Left ventricle myocardium inferior (tissue), 1 donor: ENCODE measurements around the gene OR52M1. TPM values are rescaled to one million over a fixed set of nuclear protein-coding genes. Genes with fewer than 3 reads are reported as not detected.

Source experiments
- DNase-seq: peaks from one replicate; pipeline ENCODE4 v3.0.0-alpha.2; 2020
- H3K27ac ChIP-seq: fragments of 200-600 bp; replicated peaks from 2 replicates; pipeline ENCODE4 v1.8.0; 2021
- H3K27me3 ChIP-seq: fragments of 200-600 bp; 2 replicates; pipeline ENCODE4 v1.8.0; 2021; ENCODE audit warnings: low read depth
- H3K36me3 ChIP-seq: fragments of 200-600 bp; 2 replicates; pipeline ENCODE4 v1.8.0; 2021
- H3K4me1 ChIP-seq: fragments of 200-600 bp; 2 replicates; pipeline ENCODE4 v1.8.0; 2021
- H3K4me3 ChIP-seq: fragments of 200-600 bp; 2 replicates; pipeline ENCODE4 v1.8.0; 2021; ENCODE audit warnings: mild to moderate bottlenecking, moderate library complexity
- H3K9me3 ChIP-seq: fragments of 200-600 bp; replicated peaks from 2 replicates; pipeline ENCODE4 v1.8.0; 2021
- intact Hi-C: fragments of 100-400 bp; cut with micrococcal nuclease; formaldehyde crosslinking; loops from one replicate; pipeline ENCODE4 v1.11.0; 2022
- total RNA-seq: library from RNA; stranded (reverse); fragmentation: NEBNext Ultra II Directional; extraction: Animal tissue kit (Norgen Biotek cat#: 25700); gene quantifications from one replicate; pipeline ENCODE4 v1.2.1, GENCODE V29; 2021
- TF ChIP-seq, protein P1 (sequence below): fragments of 200-600 bp; IDR thresholded peaks from 2 replicates; pipeline ENCODE4 v1.8.0; 2021; ENCODE audit warnings: antibody characterized with exemption, mild to moderate bottlenecking, borderline replicate concordance
- donor health status: DM: no; HTN: yes; CAD: no; lungs with severe emphysema.

Gene OR52M1
- total RNA-seq, 1 donor from 2014 or later = not detected

DNA sequence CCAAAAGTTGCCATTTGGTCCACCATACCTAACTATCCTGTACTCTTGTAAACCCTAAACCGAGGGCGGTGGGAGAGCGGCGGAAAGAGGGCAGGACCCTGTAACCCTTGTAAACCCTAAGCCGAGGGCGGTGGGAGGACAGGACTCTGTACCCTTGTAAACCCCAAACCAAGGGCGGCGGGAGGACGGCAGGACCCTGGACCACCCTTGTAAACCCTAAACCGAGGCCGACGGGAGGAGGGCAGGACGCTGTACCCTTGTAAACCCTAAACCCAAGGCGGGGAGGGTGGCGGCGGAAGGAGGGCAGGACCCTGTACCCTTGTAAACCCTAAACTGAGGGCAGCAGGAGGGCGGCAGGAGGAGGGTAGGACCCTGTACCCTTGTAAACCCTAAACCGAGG is 24.1 kb downstream of the OR52M1 start:
- no peaks in the 10 kb centered on the region for H3K36me3 ChIP-seq
- H3K4me3 ChIP-seq = no peak overlapping the region
- TF ChIP-seq, protein P1, sequence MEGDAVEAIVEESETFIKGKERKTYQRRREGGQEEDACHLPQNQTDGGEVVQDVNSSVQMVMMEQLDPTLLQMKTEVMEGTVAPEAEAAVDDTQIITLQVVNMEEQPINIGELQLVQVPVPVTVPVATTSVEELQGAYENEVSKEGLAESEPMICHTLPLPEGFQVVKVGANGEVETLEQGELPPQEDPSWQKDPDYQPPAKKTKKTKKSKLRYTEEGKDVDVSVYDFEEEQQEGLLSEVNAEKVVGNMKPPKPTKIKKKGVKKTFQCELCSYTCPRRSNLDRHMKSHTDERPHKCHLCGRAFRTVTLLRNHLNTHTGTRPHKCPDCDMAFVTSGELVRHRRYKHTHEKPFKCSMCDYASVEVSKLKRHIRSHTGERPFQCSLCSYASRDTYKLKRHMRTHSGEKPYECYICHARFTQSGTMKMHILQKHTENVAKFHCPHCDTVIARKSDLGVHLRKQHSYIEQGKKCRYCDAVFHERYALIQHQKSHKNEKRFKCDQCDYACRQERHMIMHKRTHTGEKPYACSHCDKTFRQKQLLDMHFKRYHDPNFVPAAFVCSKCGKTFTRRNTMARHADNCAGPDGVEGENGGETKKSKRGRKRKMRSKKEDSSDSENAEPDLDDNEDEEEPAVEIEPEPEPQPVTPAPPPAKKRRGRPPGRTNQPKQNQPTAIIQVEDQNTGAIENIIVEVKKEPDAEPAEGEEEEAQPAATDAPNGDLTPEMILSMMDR = no peak
- no peak overlapping the region for H3K27ac ChIP-seq
- peaks cover 9% of the 10 kb centered on the region for H3K9me3 ChIP-seq
- peaks cover 13% of the 10 kb centered on the region for H3K27me3 ChIP-seq
- no peak for DNase-seq
- H3K4me1 ChIP-seq = no peaks in the 10 kb centered on the region
- intact Hi-C loops = no loop called here

DNA sequence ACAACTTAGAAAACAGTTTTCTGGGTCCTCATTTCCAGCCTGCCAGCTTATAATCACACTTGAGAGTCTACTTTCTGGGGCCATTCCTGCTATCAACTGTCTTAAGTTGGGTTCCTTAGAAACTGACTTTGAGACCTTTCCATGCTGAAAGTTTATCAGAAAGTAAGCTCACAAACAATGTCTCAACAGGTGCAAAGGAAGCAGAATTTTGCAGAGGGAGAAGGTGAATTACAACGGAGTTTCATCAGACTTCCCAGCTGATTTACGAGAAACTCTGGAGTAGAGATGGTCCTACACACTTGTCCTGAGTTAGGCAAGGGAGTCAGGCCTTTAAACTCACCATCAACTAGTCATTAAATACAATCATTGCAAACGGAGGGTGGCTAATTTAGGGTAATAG is 31.9 kb downstream of the OR52M1 start:
- Histone ChIP-seq H3K27me3 (peaks cover 24% of the 10 kb centered on the region), H3K36me3 (no peaks in the 10 kb centered on the region), H3K9me3 (no peaks in the 10 kb centered on the region), H3K4me1 (no peaks in the 10 kb centered on the region), H3K4me3 (no peak overlapping the region), H3K27ac (no peak overlapping the region)
- TF ChIP-seq, protein P1 = no peak
- no peak for DNase-seq
- intact Hi-C loops = no loop called here

DNA sequence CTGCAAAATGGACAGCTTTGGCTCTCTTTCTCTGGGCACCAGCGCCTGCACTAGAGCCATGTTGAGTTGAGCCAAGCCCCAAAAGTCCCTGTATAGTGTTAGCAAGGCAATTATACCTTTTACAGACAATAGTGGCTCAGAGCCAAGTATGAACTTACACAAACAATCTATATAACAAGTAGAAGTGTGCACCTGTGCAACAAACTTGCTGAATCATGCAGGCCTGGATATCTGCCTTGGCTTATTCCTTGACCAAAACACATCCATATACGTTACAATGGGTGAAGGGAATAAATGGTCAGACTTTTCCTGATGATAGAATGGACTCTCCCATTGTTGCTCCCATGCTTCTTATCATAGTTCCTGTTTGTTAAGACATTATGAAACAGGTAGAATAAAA is 32.8 kb downstream of the OR52M1 start:
- H3K4me1 ChIP-seq = no peaks in the 10 kb centered on the region
- peaks cover 24% of the 10 kb centered on the region for H3K27me3 ChIP-seq
- TF ChIP-seq, protein P1 = no peak
- H3K9me3 ChIP-seq = no peaks in the 10 kb centered on the region
- no peak overlapping the region for H3K27ac ChIP-seq
- no peak for DNase-seq
- H3K36me3 ChIP-seq = no peaks in the 10 kb centered on the region
- intact Hi-C loops = no loop called here
- no peak overlapping the region for H3K4me3 ChIP-seq

DNA sequence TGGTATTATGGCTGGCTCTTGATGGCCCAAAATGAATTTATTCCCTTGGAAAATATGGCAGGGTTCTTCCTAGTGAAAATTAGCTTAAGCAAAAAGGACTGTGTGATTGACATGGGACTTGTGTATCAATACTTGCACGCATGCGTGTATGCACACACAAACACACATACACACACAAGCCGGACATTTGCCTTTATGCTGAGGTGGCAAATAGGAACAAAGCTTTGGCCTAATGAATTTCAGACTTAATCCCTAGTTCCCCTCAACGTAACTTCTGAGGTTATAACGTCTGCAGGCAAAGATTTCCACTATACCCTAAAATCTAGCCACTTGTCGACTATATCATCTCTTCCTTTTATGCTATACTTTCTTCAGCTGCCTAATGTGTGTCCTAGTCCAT is 33.6 kb downstream of the OR52M1 start:
- H3K36me3 ChIP-seq = no peaks in the 10 kb centered on the region
- no peaks in the 10 kb centered on the region for H3K4me1 ChIP-seq
- no peak overlapping the region for H3K4me3 ChIP-seq
- intact Hi-C loops = no loop called here
- H3K27ac ChIP-seq = no peak overlapping the region
- H3K9me3 ChIP-seq = no peaks in the 10 kb centered on the region
- no peak for DNase-seq
- TF ChIP-seq, protein P1 = no peak
- peaks cover 22% of the 10 kb centered on the region for H3K27me3 ChIP-seq

DNA sequence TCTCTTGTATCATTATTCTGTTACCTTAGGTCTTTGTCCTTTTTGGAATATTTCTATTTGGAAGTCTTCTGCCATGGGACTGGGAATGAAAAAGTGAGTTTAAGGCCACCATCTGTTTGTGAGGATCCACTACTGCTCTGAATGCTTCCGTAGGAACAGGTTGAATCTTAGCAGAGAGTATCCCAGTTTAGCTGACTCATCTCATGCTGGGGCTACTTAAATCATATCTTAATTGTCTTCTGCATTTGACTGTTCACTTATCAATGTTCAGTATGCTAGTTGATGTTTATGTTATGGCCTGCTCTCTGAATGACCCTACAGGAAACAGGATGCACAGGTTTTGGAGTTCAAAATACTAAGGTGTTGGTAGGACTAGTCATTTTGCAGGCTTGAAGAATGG is 35.1 kb downstream of the OR52M1 start:
- H3K4me1 ChIP-seq = no peaks in the 10 kb centered on the region
- intact Hi-C loops = no loop called here
- DNase-seq = no peak
- no peak overlapping the region for H3K27ac ChIP-seq
- H3K36me3 ChIP-seq = no peaks in the 10 kb centered on the region
- H3K27me3 ChIP-seq = peaks cover 29% of the 10 kb centered on the region
- no peaks in the 10 kb centered on the region for H3K9me3 ChIP-seq
- no peak overlapping the region for H3K4me3 ChIP-seq
- TF ChIP-seq, protein P1 = no peak

DNA sequence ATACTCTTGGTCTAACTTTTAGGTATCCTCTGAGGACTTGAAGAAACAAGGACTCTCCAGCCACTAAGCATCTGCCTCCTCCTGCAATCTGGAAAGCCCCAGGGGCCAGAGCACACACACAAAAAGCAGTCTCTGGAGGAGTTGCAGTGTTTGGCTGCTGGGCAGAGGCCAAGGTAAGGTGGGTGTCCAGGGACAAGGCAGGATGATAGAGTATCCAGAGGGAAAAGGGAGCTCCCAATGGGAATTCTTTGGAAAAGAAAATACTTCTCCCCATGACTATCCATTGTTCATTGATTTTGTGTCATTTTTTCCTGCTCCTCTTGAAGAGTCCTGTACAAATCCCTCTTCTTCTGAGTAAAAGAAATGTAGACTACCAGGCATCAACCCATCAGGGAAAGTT is 36.5 kb downstream of the OR52M1 start, which contains the start of gene OR52I2:
TSS of gene OR52I2 (plus strand) at position 301 of the 400 bp plus-strand sequence.
- no peaks in the 10 kb centered on the region for H3K9me3 ChIP-seq
- peaks cover 25% of the 10 kb centered on the region for H3K27me3 ChIP-seq
- no peak within 1 kb of the TSS for H3K4me3 ChIP-seq
- DNase-seq = no peak
- H3K36me3 ChIP-seq = no peaks in the 10 kb centered on the region
- H3K27ac ChIP-seq = no peak within 1 kb of the TSS
- intact Hi-C loops = no loop called here
- TF ChIP-seq, protein P1 = no peak
- H3K4me1 ChIP-seq = no peaks in the 10 kb centered on the region
